HG02943 (cell line): ENCODE measurements around the gene CFDP1.
A peak's percentile ranks its signal among the peaks of the same experiment; 100 is the strongest.

Experiments used
- ATAC-seq: cut with Tn5 transposase; IDR thresholded peaks from one replicate; pipeline ENCODE4 v1.9.1; 2021; ENCODE audit warnings: mild to moderate bottlenecking, low read depth, moderate library complexity; ENCODE audit not compliant: unreplicated experiment

Gene CFDP1

DNA sequence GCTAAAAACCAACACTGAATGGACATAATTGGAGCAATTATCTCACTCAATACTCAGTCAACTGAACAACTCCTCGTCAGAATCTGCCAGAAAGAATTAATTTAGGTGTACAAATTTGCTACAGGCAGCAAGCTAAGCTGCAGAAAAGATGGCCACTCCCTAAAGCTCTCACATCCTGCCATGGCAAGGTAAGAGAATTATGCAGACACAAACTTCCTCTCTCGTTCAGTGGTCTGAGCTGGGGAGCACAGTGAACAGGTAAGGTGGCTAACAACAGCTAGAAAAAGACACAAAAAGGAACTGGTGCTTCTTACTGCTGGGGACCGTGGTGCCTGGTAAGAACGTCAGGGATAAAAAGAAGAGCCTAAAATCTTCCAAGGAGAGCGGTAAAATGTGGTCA, 107.0 kb downstream of the CFDP1 start:
- no peak for ATAC-seq

DNA sequence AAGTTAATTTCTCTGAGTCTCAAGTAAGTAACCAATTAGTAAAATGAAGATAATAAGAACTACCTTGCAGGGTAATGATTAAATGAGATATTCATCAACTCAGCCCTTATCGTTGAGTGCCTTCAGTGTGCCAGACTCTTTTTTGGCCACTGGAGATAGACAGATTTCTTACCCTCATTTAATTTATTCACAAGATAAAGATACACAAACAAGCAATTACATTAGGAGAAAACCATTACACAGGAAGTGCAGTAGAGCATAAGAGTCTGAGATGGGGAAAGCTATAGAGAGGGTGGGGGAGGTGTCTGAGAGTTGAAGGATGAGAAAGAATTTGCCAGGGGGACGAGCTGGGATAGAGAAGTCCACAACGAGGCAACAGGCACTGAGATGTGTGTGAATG, 109.4 kb downstream of the CFDP1 start:
- ATAC-seq = no peak

DNA sequence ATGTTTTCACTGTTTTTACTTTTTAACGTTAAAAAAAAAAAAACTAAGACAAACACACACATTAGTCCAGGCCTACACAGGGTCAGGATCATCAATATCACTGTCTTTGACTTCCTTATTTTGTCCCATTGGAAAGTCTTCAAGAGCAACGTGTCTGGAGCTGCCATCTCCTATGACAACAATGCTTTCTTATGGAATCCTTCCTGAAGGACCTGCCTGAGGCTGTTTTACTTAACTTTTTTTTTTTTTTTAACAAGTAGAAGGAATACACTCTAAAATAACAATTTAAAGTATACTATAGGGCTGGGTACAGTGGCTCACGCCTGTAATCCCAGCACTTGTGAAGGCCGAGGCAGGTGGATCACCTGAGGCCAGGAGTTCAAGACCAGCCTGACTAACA, 110.1 kb downstream of the CFDP1 start:
- ATAC-seq = no peak

DNA sequence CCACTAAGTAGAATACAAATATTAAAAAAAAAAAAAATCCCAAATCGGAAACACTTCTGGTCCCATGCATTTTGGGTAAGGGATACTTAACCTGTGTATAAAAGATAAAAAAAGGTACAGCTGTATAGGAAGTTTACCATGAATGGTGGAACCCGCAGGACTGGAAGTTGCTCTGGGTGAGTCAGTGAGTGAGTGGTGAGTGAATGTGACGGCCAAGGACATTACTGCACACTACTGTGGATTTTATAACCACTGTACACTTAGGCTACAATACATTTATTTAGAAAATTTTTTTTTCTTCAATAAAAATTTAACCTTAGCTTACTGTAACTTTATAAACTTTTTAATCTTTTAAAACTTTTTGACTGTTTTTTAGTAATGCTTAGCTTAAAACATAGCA, 110.6 kb downstream of the CFDP1 start:
- no peak for ATAC-seq

DNA sequence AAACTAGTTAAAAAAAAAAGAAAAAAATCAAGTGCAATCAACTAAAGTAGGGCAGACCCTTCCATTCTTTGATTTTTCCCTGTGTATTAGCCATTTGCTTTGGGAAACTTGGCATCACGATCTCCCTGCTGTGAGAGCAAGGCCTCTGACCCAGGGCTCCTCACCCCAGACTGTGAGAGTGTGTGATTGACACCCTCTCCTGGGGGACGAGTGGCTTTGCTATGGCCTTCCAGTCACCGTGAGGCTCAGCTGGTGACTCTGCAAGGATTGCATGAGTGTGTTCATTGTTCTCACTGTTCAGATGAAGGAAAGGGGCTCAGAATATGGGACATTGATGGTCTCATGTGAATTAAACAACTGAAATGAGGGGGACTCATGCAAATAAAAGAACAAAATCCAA, 112.9 kb downstream of the CFDP1 start:
- ATAC-seq = no peak

DNA sequence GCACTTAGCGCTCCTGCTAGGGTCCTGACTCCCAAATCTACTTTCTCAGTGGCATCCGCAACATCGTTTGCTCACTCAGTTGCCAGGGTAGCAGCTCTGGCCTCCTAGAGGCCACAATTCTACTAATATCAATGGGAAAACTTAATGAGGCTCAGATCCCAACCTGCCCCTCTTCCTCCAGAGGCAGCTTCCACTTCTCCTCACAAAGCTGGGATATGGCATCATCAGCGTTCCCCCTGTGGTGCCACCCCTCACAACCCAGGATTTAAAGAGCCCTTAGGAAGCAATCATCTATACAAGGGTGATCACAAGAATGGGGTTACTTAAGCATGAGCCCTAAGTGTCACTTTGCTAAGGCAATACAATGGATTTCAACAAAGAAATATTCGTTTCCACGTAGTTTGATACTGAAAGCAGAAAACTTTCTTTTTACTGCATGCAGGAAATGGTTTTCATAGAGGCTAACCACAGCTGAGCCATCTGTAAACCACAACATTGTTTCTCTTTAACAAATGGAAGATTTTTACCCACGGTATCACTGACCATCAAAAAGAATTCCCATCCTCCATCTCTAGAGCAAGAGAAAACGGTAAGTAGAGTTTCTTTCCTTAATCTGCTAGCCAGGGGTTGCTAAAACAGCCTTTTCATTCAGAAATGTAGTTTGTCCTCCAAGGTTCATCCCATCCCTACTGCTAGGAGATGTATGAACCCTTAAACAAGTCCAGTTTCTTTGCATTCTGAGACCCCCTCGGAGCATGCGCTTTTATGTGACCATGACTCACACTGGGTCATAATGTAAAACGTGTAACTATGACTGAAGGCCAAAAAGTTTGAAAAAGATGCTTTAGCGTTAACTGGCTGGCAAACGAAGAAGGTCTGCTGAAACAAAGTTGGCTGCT, 113.5 kb downstream of the CFDP1 start:
- peak; percentile 91 for ATAC-seq

DNA sequence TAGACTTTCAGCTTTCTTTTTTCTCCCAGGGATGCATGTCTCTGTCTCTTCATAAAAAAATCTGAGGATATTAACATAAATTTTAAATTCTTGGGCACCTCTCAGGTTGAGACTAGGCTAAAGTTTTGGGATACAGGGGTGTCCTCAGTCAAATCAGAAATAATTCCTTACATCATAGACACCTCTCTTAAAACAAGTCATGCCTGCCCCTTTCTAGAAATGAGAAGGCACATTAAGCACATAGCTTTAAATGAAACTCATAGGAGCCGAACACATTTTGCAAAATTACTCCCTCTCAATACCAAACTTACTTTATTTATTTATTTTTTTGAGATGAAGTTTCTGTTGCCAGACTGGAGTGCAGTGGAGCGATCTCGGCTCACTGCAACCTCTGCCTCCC, 114.6 kb downstream of the CFDP1 start:
- ATAC-seq = no peak

DNA sequence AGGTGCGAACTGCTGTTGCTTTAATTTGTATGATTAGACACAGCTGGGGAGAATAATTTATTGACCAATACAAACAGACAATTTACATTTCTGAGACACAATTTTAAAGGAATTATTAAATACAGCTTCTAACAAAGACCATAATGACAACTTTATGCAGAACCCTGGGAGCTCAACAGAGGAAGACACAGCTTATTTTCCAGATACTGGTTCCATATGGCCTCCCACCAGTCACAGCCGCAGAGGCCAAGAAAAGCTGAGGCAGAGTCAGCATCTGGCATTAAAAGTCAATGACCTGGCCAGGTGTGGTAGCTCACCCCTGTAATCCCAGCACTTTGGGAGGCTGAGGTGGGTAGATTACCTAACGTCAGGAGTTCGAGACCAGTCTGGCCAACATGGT, 115.8 kb downstream of the CFDP1 start:
- ATAC-seq = no peak

DNA sequence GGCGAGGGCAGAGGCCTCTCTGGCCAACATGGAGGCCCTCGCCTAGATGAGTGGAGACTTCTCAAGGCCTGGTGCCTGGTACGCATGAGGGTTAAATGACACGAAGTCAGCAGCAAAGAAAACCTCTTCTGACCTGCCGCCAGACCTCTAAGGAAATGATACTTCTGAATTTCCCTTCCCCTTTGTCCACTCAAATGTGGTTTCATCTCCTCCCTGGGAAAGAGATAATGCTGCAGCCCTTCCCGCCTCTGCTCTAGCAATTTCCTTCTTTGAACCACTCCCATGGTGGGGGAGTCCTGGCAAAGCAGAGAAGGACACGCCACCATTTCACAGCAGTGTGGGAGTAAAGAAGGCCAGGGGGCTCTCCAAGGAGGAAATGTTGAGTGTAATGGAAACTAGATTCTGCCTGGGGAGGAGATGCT, 116.2 kb downstream of the CFDP1 start:
- ATAC-seq = no peak

DNA sequence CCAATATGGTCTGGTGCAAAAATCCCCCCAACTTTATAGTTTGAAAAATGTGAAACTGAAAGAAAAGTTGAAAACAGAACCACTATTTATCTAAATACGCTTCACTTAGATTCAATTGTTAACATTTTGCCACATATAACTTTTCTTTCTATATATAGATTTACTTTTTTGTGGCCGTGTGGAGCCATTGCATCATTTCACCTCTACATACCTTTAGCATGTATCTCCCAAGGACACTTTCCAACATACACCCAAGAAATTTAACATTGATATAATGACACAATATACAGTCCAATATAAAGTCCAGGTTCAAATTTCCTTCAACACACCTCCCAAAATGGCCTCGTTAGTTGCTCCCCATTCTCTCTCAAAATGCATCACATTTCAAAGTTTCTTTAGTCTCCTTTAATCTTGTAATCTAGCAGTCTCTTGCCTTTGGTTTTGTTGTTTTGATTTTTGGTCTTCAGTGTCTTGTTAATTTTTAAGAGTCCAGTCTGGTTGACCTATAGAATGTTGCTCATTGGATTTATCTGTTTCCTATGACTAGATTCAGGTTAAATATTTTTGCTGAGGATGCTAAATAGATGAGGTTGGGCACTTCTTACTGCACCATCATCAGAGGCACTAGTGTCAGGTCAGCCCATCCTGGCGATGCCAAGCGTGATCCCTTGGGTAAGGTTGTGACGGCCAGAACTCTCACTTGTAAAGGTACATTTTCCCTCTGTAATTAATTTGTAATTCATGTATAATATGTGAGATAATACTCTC, 117.6 kb downstream of the CFDP1 start:
- ATAC-seq = no peak

DNA sequence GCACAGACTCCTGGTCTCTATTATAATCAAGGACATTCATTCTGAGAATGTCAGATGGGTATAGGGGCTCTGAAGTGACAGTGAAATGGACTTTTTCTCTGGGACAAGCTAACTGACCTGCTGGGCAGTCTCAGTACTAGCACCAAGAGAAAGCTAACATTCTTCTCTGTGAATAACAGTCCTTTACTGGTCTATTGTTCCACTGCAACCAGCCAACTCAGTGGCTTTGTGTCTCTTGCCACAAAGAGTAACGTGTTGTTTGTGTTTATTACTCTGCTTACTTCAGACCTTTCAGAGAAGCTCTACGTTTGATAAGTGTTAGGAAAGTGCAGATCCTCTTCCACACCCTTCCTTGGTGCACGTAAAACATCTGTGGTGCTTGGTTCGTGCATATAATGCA, 120.4 kb downstream of the CFDP1 start:
- ATAC-seq = no peak

DNA sequence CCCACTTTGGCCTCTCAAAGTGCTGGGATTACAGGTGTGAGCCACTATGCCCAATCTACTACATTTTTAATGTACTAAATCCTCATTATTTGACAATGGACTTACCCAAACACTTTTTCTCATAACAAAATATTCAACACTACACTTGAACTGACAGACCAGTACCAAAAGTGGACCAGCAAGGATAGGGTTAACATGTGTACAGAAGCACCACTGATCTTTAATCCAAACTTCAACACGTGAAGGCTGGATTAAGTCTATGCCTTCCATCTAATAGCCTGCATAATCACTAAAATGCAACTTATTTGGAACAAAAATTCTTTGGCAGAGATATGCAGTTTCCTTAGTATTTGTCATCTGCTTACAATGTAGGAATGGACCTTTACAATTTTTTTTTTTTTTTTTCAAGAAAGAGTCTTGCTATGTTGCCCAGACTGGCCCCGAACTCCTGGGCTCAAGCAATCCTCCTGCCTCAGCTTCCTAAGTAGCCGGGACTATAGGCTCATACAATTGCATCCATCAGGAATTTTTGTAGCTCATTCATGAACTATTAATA, 121.8 kb downstream of the CFDP1 start:
- ATAC-seq = no peak

DNA sequence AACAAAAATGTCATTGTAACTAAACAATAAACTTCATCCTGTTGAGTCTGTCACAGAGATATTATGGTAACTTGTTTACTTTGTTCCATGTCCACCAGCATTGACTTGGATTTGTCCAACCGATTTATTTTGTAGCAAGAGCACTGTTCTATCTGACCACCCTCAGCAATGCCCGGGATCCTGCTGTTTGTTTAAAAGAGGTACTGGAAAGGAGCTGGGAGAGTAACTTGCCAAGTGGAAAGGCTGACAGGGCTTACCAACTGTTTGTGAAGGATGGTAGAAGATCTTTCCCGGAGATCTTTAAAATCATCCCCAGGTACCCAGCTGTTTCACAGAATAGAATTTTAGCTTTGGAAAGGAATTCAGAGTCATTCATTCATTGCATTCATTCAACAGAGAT, 122.8 kb downstream of the CFDP1 start:
- ATAC-seq = no peak

DNA sequence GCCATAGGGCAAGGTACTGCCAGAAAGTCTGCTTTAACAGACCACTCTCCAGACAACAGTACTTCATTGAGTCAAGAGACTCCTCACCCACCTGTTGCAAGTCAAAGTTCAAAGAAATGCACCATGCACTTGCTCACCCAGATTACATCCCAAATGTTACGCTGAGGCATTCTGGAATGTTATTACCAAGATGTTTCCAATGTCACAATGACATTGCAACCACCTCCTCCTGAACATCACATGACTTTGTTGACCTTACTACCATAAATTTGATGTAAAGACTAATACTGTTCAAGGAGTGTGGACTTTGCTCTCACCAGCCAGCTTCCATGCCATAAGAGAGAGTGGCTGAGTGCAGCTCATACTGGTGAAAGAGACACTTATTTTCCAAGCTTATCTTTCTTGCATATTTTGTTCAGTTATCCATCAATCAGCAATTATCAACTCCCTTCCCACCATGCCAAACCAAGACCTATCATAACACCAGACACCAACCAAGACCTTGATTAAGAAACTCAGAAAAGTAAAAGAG, 123.3 kb downstream of the CFDP1 start:
- no peak for ATAC-seq

DNA sequence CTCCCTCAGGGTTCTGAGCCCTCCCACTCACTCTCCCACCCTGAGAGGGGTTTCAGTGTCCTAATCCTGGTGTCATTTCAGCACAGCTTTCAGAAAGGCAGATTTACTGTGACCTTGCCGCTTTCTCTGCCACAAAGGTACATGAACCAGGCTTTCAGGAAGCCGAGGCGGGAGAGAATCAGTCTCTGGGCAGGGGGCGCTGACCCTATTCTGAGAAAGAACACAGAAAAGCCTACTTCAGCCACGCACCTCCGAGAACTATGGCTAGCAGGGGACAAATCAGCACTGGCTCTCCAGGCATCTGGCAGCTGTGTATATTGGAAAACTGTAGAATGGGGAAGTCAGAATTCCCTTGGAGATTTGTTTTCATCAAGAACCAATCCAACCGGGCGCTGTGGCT, 124.1 kb downstream of the CFDP1 start:
- ATAC-seq = no peak

DNA sequence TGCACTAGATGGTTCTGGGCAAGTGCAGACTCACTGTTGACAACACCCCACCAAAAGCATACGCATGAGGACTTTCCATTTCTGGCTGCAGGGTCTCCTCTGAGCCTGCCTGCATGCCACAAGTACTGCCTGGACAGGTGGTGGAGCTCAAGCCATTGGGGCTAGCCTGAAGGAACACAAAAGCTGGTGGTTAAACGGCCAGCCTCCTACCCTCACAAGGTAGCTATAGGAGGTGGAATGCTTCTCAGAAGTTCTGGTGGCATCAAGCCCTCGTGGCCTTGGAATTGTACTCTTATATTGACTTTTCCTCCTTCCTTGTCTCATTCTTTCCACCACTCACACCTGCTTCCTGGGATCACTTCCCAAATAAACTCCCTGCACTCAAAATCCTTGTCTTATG, 125.3 kb downstream of the CFDP1 start:
- no peak for ATAC-seq

DNA sequence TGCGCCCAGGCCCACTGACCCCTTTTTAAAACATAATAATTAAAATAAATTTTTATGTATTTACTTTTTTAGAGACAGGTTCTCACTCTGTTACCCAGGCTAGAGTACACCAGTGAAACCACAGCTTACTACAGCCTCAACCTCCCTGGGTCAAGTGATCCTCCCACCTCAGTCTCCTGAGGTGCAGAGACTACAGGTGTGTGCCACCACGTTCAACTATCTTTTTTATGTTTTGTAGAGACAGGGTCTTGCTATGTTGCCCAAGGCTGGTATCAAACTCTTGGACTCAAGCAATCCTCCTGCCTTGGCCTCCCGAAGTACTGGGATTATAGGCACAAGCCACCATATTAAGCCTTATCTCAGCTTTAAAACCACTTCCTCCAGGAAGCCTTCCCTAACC, 125.8 kb downstream of the CFDP1 start:
- ATAC-seq = no peak

DNA sequence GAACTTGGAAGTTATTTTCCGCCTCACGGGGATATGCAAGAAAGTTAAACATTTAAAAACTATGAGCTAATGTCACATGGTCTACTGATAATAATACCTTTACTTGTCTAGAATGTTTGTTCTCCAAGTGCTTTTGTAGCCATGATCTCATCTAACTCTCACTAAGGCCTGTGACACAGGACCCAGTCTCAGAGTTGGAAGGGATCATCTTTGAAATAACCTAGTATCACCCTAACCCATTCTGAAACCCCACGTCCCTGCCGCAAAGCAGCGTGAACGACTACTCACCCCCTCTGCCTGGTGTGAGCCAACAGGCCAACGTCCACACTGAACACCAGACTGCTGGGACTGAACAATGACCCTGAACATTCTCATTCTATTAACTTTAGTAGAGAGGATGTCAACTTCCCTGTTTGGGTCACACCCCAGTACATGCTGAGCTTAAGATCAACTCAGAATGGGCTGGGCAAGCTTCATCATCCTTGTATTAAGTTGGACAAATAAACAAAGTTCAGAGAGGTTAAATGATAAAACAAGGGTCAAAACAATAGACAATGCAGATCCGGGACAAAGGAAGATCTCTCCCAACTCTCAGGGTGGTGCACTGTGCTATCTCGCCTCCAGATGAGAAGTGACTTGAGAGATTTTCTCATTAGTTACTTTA, 127.1 kb downstream of the CFDP1 start:
- no peak for ATAC-seq

DNA sequence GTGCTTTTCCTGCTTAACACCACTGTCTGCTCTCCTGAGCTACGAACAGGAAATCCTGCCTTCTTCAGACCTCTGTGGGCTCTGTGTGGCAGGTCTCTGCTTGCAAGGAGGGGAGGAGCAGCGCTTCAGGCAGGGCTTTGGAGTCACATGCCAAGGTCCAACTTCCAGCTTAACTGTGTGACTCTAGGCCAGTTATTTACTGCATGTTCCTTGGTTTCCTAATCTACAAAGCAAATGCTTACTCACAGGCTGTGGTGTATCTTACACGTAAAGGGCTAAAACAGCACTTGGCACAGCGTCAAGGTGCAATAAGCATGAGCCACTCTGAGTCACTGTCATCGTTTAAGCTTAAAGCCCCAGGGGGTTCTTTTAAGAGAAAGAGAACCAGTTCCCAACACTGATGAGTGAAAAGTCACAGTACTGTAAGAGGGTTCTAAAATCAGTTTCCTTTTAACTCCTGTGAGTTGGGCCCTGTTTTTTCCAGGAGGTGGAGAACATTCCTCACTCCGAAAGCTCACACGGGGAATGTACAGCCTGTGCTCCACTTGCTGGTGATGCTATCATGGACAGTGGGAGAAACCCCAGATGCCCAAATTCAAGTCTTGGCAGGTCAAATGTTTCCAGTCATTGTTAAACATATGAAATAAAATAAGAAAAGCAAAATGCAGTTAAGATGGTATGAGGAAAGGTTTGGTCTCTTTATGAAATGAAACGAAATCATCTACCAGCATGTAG, 127.8 kb downstream of the CFDP1 start:
- no peak for ATAC-seq
